ENCODE data around the gene NMNAT2. TPM values are rescaled to one million over a fixed set of nuclear protein-coding genes. Genes with fewer than 3 reads are reported as not detected.

The NMNAT2 gene
- total RNA-seq, 1 donor from 2014 or later, result 2.2 TPM

DNA sequence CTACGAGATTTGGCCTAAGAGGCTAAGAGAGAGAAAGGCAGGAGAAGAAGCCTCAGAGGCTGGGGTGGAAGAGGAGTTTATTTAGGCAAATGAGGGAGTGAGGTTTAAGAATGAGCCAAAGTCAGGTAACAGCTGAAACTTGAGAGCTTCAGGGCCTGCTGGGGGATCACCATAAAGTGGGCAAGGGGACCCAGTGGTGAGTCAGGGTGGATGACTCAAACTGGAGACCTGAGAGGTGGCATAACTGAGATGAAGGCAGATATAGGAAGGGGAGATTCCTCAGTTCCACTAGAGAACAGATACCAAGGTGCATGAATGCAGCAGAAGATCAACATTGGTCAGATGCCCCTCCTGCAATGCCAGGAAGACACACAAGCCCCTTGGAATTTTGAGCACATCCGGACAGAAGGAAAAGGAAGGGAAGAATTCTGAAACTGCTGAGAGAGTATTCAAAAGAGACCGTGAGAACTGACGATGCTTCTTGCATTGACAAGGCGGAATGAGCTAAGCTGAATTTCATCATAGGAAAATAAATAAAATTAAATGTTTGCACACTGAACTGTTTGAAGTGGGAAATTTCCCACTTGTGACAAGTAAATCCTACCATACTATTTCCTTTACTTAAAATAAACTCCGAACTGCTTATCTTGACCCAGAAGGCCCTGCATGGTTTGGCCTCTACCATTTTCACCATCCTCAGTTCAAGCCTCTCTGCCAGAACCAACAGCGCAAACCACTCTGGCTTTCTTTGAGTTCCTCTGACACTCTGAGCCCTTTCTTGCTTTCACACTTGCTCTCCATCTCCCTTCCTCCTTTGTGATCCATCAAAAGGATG is 94.1 kb downstream of the NMNAT2 start:
- no peak for DNase-seq (ENCODE audit: extremely low spot score, unreplicated experiment)
- peaks cover 32% of the 10 kb centered on the region for H3K4me1 Mint-ChIP-seq (ENCODE audit: unreplicated experiment)
- no peak overlapping the region for H3K27ac Mint-ChIP-seq (ENCODE audit: unreplicated experiment)
- H3K4me3 Mint-ChIP-seq (ENCODE audit: unreplicated experiment), result no peak overlapping the region
- no peaks in the 10 kb centered on the region for H3K36me3 Mint-ChIP-seq (ENCODE audit: unreplicated experiment)
- H3K9me3 Mint-ChIP-seq (ENCODE audit: unreplicated experiment), result no peaks in the 10 kb centered on the region
- H3K27me3 Mint-ChIP-seq (ENCODE audit: unreplicated experiment), result peaks cover 4% of the 10 kb centered on the region
- TF ChIP-seq, protein P1, sequence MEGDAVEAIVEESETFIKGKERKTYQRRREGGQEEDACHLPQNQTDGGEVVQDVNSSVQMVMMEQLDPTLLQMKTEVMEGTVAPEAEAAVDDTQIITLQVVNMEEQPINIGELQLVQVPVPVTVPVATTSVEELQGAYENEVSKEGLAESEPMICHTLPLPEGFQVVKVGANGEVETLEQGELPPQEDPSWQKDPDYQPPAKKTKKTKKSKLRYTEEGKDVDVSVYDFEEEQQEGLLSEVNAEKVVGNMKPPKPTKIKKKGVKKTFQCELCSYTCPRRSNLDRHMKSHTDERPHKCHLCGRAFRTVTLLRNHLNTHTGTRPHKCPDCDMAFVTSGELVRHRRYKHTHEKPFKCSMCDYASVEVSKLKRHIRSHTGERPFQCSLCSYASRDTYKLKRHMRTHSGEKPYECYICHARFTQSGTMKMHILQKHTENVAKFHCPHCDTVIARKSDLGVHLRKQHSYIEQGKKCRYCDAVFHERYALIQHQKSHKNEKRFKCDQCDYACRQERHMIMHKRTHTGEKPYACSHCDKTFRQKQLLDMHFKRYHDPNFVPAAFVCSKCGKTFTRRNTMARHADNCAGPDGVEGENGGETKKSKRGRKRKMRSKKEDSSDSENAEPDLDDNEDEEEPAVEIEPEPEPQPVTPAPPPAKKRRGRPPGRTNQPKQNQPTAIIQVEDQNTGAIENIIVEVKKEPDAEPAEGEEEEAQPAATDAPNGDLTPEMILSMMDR (IDR thresholded peaks at IDR 0.05), result no peak

DNA sequence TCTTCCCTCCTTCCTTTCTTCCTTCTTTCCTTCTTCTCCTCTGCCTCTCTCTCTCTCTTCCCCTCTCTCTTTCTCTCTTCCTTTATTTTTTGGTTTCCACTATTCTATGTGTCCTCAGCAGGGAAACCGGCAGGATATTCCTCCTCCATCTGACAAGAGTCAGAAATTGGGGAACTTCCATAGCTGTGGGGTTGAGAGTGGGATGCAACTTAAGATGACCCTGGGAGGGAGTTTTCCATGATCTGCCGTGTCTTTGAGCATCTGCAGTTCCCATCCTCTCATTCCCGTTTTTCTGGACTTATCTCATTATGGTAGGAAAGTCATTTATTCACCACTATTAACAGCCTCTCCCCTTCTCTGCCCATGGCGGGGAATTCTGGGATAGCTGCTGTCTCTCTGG is 98.6 kb downstream of the NMNAT2 start:
- no peak for DNase-seq (ENCODE audit: extremely low spot score, unreplicated experiment)
- H3K27me3 Mint-ChIP-seq (ENCODE audit: unreplicated experiment), result no peaks in the 10 kb centered on the region
- peaks cover 30% of the 10 kb centered on the region for H3K4me1 Mint-ChIP-seq (ENCODE audit: unreplicated experiment)
- no peaks in the 10 kb centered on the region for H3K36me3 Mint-ChIP-seq (ENCODE audit: unreplicated experiment)
- H3K27ac Mint-ChIP-seq (ENCODE audit: unreplicated experiment), result peak overlapping the region; percentile 15
- no peaks in the 10 kb centered on the region for H3K9me3 Mint-ChIP-seq (ENCODE audit: unreplicated experiment)
- TF ChIP-seq, protein P1 (IDR thresholded peaks at IDR 0.05), result no peak
- no peak overlapping the region for H3K4me3 Mint-ChIP-seq (ENCODE audit: unreplicated experiment)

- H3K27me3 Mint-ChIP-seq (ENCODE audit: unreplicated experiment), result no peaks in the 10 kb centered on the region
- H3K4me3 Mint-ChIP-seq (ENCODE audit: unreplicated experiment), result no peak overlapping the region
- H3K36me3 Mint-ChIP-seq (ENCODE audit: unreplicated experiment), result no peaks in the 10 kb centered on the region
- DNase-seq (ENCODE audit: extremely low spot score, unreplicated experiment), result no peak
- TF ChIP-seq, protein P1 (IDR thresholded peaks at IDR 0.05), result no peak
- peaks cover 29% of the 10 kb centered on the region for H3K4me1 Mint-ChIP-seq (ENCODE audit: unreplicated experiment)
- peak overlapping the region; percentile 65 for H3K27ac Mint-ChIP-seq (ENCODE audit: unreplicated experiment)
- H3K9me3 Mint-ChIP-seq (ENCODE audit: unreplicated experiment), result no peaks in the 10 kb centered on the region
Measured at GRCh38 chr1:183319051-183319450, 99.1 kb downstream of the NMNAT2 start.

DNA sequence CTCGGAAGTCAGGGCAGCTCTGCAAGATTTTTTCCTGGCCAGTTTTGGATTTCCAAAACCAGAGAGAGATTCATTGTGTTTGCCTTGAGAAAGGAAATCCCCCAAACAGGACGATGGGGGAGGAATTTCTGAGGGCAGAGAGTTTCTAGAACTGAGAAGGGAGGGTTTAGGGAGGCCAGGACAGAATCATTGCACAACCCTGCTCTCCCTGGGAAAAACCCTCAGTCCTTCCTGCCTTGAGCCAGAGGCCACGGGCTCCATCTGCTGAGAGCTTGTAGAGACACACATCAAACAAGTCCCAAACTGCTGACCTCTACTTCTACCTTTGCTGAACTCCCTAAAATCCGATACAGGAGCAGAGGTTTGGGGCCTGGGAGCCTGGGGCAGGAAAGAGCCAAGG is 99.7 kb downstream of the NMNAT2 start:
- Mint-ChIP-seq H3K36me3 (ENCODE audit: unreplicated experiment) (no peaks in the 10 kb centered on the region), H3K27me3 (ENCODE audit: unreplicated experiment) (no peaks in the 10 kb centered on the region), H3K27ac (ENCODE audit: unreplicated experiment) (peak overlapping the region; percentile 65), H3K9me3 (ENCODE audit: unreplicated experiment) (no peaks in the 10 kb centered on the region), H3K4me3 (ENCODE audit: unreplicated experiment) (no peak overlapping the region), H3K4me1 (ENCODE audit: unreplicated experiment) (peaks cover 26% of the 10 kb centered on the region)
- TF ChIP-seq, protein P1 (IDR thresholded peaks at IDR 0.05), result peak; percentile 73
- DNase-seq (ENCODE audit: extremely low spot score, unreplicated experiment), result no peak

DNA sequence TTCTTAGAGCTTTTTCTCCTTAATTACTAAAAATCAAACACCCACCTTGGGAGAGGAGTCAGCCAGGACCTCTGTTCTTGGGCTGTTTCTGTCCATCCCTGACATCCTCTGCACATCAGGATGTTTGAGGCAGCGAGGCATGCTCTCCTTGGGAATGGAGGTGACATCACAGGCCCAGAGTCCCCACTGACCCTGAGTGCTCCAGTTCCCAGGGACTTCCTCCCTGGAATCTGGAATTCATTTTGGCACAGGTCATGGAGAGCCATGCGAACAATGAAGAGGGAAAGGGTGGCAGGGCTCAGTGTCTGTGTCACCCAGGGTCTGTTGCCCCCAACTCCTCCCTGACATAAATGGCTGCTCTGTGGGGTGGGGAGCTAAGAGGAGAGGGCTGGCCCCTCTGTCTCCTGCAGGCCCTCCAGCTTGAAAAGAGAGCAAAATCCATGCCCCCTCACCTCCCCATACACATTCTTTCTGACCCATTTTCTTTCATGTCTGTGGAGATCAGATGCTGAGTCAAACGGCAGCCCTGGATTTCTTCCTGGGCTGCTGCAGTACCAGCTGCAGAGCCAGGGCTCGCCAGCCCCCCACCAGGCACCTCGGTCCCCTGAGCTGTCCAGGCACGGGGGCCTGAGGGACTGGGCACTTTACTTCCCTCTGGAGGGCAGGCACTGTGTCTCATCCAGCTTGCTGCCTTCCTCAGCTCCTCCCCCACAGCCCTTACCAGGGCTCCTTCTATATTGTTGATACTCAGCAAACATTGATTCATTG is 102.0 kb downstream of the NMNAT2 start:
- Mint-ChIP-seq H3K4me3 (ENCODE audit: unreplicated experiment) (no peak overlapping the region), H3K36me3 (ENCODE audit: unreplicated experiment) (no peaks in the 10 kb centered on the region), H3K4me1 (ENCODE audit: unreplicated experiment) (peaks cover 36% of the 10 kb centered on the region), H3K27ac (ENCODE audit: unreplicated experiment) (no peak overlapping the region), H3K27me3 (ENCODE audit: unreplicated experiment) (no peaks in the 10 kb centered on the region), H3K9me3 (ENCODE audit: unreplicated experiment) (no peaks in the 10 kb centered on the region)
- DNase-seq (ENCODE audit: extremely low spot score, unreplicated experiment), result no peak
- TF ChIP-seq, protein P1 (IDR thresholded peaks at IDR 0.05), result no peak

All from osteocyte (in vitro differentiated cells).